Heart right ventricle (tissue), 16 donors: Measurements from ENCODE around the gene ZNF618. TPM values are rescaled to one million over a fixed set of nuclear protein-coding genes. Genes with fewer than 3 reads are reported as not detected.

Experiments
- ATAC-seq, 8 donors: fragments of 200-7000 bp; cut with Tn5 transposase; one replicate each; pipeline ENCODE4 v1.9.1; 2020; ENCODE audit warnings: mild to moderate bottlenecking in 8 of 8, moderate library complexity in 8 of 8, moderate number of reproducible peaks in 1 of 8
- DNase-seq, 2 donors: peaks; one replicate each; pipeline ENCODE4 v3.0.0-alpha.2; 2020
- H3K27ac ChIP-seq, 10 donors: fragments of 200-600 bp; sonication (generic) in 2 of 10; one replicate each; pipeline versions ENCODE4 v1.5.0 to v1.8.0; 2020 to 2022; ENCODE audit warnings: mild to moderate bottlenecking in 3 of 10
- H3K27me3 ChIP-seq, 7 donors: fragments of 200-600 bp; one replicate each; pipeline ENCODE4 v1.8.0; 2021 to 2022; ENCODE audit warnings: mild to moderate bottlenecking in 2 of 7
- H3K36me3 ChIP-seq, 9 donors: fragments of 200-600 bp; sonication (generic) in 1 of 9; one replicate each; pipeline versions ENCODE4 v1.5.0 to v1.8.0; 2020 to 2022; ENCODE audit warnings: mild to moderate bottlenecking in 2 of 9
- H3K4me1 ChIP-seq, 9 donors: fragments of 200-600 bp; sonication (generic) in 1 of 9; one replicate each; pipeline versions ENCODE4 v1.5.0 to v1.8.0; 2020 to 2022; ENCODE audit warnings: mild to moderate bottlenecking in 4 of 9
- H3K4me3 ChIP-seq, 10 donors: fragments of 200-600 bp; sonication (generic) in 2 of 10; one replicate each; pipeline versions ENCODE4 v1.5.0 to v1.8.0; 2020 to 2022; ENCODE audit warnings: mild to moderate bottlenecking in 7 of 10, moderate library complexity in 2 of 10
- H3K9me3 ChIP-seq, 11 donors: fragments of 200-600 bp in 10 of 11; sonication (generic) in 2 of 11; one replicate each; pipeline versions ENCODE4 v1.5.0 to v1.8.0; 2013 to 2022; ENCODE audit warnings: mild to moderate bottlenecking in 2 of 11, control low read depth in 1 of 11, moderate library complexity in 1 of 11
- WGBS, 2 donors: extraction: QIAGEN DNeasy Blood & Tissue Kit; methylation state at CpG; one replicate each; pipeline ENCODE4 v1.1.7; 2013; ENCODE audit warnings: inconsistent platforms in 1 of 2; 5-methylcytosine and 5-hydroxymethylcytosine counted together
- intact Hi-C, 10 donors: fragments of 100-400 bp; cut with DNase I; formaldehyde crosslinking; loops; one replicate each; pipeline versions ENCODE4 v1.11.1 to v1.14.2; 2022
- polyA plus RNA-seq, 2 donors: library from polyadenylated mRNA; stranded (reverse); fragments of 200-250 nt; gene quantifications; one replicate each; pipeline ENCODE4 v1.2.3, GENCODE V29; 2013
- total RNA-seq, 10 donors: library from RNA; stranded (reverse); fragmentation: NEBNext Ultra II Directional in 3 of 10; extraction: Animal tissue kit (Norgen Biotek cat#: 25700) in 3 of 10; gene quantifications; one replicate each; pipeline versions ENCODE4 v1.2.1 to v1.2.4, GENCODE V29; 2021 to 2023
- TF ChIP-seq, protein P1 (sequence below), 9 donors: fragments of 200-600 bp; sonication (generic) in 2 of 9; IDR thresholded peaks; one replicate each; pipeline versions ENCODE4 v1.5.0 to v1.8.0; 2021 to 2022; ENCODE audit warnings: antibody characterized with exemption in 9 of 9, mild to moderate bottlenecking in 5 of 9, moderate library complexity in 1 of 9
- donor health status: Arrhythmogenic right ventricular cardiomyopathy.
- donor health status: ischemic (EF 13 %, LVEDD 7.1; RV severe dilation, severe dysfunction).
- donor health status: healthy with polysubstance abuse.
- donor health status: DM: no; HTN: yes; CAD: no.
- donor health status: DM: no; HTN: no; CAD: no.
- donor health status: ischemic (EF 25% LVEDD 6.9; RV normal size, moderate dysfunction).
- donor health status: ischemic (EF 25% LVEDD 5.7; RV mildly dilated, moderate dysfunction).
- donor health status: healthy.
- donor health status: DM: yes; HTN: yes; CAD: no.
- donor health status: Ischemic cardiomyopathy.
- donor health status: ischemic (EF 35%, LVEDD 5.7; RV mildly dilated, moderate dysfunction).
- donor health status: nonischemic (EF 11% LVEDD 7.7; RV severe dilation, severe dysfunction).
- donor health status: DM: yes; HTN: yes; CAD: no.
- donor health status: PGD.
- donor health status: ischemic (EF 29% LVEDD 5.4; RV normal size, mild dysfunction).
- donor health status: nonischemic (EF 23%, LVEDD 6.1; RV moderate dilation, normal function).

ZNF618 gene
- total and polyA plus RNA-seq, 12 donors: 0.59 to 2.5 (median 1.6) TPM

DNA sequence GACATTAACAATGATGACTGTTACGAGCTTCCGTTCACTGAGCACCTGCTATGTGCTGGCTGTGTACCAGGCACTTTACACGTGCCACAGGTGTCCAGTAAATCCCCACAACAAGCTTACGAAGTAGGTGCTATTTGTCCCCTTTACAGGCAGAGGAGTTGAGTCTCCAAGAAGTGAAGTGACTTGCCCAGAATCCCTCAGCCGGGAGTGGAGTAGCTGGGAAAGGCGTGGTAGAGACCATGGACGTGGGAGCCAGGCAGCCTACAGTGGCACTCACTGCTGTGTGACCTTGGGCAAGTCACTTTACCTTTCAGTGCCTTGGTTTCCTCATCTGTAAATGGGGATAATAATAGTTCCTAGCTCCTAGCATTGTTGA lies 202.7 kb downstream of the ZNF618 start:
- WGBS, 2 donors: 84 to 85% methylated on average over 7 of the region's 7 CpGs
- ATAC-seq (no peak), DNase-seq (no peak)
- TF ChIP-seq, protein P1, sequence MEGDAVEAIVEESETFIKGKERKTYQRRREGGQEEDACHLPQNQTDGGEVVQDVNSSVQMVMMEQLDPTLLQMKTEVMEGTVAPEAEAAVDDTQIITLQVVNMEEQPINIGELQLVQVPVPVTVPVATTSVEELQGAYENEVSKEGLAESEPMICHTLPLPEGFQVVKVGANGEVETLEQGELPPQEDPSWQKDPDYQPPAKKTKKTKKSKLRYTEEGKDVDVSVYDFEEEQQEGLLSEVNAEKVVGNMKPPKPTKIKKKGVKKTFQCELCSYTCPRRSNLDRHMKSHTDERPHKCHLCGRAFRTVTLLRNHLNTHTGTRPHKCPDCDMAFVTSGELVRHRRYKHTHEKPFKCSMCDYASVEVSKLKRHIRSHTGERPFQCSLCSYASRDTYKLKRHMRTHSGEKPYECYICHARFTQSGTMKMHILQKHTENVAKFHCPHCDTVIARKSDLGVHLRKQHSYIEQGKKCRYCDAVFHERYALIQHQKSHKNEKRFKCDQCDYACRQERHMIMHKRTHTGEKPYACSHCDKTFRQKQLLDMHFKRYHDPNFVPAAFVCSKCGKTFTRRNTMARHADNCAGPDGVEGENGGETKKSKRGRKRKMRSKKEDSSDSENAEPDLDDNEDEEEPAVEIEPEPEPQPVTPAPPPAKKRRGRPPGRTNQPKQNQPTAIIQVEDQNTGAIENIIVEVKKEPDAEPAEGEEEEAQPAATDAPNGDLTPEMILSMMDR (IDR thresholded peaks at IDR 0.05): no peak
- intact Hi-C loops: no loop called here
- Histone ChIP-seq H3K4me3 (no peak overlapping the region), H3K36me3 (no peaks in the 10 kb centered on the region), H3K4me1 (peaks cover 0 to 5% (median 0%) of the 10 kb centered on the region in 9 donors), H3K27ac (no peak overlapping the region), H3K27me3 (peaks cover 0 to 44% (median 17%) of the 10 kb centered on the region in 7 donors), H3K9me3 (no peaks in the 10 kb centered on the region)

DNA sequence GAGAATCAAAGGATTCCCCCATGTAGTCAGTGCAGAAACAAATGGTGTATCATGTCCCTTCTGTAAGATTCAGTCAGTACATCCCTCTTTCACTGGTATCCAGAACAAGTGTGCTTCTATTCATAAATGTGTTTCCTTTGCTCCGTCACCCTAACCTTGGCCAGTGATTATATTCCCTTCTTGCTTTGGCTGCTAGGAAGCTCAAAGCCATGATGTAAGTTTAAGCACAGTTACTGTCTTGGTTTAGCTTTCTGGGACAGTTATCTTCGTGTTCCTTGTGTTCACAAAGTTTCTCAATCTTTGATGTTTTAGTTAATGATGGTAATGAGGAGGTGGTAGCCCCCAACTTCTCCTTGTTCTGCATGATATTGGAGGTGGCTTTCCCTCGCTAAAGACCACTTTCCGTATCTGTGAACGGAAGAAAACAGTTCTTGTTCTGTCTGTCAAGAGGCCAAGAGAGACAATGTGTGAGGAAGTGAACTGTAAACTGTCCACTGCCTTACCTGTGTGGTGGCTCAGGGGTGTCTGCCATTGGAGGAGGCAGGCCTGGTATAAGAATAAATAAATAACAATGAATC lies 204.2 kb downstream of the ZNF618 start:
- 86% methylated on average over 5 of the region's 5 CpGs for WGBS, 2 donors
- no peaks in the 10 kb centered on the region for H3K36me3 ChIP-seq
- intact Hi-C loops: loop anchor here in 6 of 10 donors (2.0 to 5.0 kb wide), 2 partner anchors 212 to 213 kb away; no protein-coding TSS in a partner anchor
- no peak for ATAC-seq
- H3K9me3 ChIP-seq: no peaks in the 10 kb centered on the region
- H3K27ac ChIP-seq: no peak overlapping the region
- DNase-seq: no peak
- peaks cover 0 to 5% (median 0%) of the 10 kb centered on the region in 9 donors for H3K4me1 ChIP-seq
- TF ChIP-seq, protein P1 (IDR thresholded peaks at IDR 0.05): no peak
- H3K27me3 ChIP-seq: peaks cover 0 to 42% (median 17%) of the 10 kb centered on the region in 7 donors
- no peak overlapping the region for H3K4me3 ChIP-seq

DNA sequence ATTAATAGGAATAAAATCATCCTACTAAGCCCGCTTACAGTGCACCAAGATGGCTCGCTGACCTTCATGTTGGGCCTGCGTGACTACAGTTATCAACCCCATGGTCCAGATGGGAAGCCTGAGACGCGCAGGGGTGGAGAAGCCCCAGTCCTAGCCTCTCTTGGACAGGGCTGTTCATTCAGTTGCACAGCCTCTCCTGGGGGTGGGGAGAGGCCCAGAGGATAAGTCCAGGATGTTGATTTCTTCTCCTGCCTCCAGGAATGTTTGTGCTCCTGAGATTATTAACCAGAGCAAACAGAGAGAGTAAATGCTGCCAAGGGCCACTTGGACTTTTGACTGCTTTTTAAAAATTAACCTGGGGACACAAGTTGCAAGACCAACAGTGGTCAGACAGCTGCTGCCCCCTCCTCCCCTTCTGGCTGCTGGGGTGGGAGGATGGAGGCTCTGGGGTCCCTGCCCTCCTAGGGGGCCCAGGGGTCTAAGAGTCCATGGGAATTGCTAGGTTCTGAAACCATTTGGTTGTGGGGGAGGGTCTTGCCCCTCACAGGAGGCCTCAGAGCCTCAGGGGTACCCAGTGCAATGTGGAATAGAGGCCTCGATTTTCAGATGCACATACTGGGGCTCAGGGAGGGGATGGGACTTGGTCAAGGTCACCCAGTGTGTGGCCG lies 204.8 kb downstream of the ZNF618 start:
- Histone ChIP-seq H3K4me1 (peaks cover 0 to 5% (median 0%) of the 10 kb centered on the region in 9 donors), H3K27me3 (peaks cover 0 to 36% (median 17%) of the 10 kb centered on the region in 7 donors), H3K36me3 (no peaks in the 10 kb centered on the region), H3K9me3 (no peaks in the 10 kb centered on the region), H3K27ac (no peak overlapping the region), H3K4me3 (no peak overlapping the region)
- DNase-seq (no peak), ATAC-seq (no peak)
- intact Hi-C loops: loop anchor here in 6 of 10 donors (2.0 to 5.0 kb wide), 2 partner anchors 211 to 212 kb away; no protein-coding TSS in a partner anchor
- TF ChIP-seq, protein P1 (IDR thresholded peaks at IDR 0.05): no peak
- 93 to 95% methylated on average over 7 of the region's 7 CpGs for WGBS, 2 donors

DNA sequence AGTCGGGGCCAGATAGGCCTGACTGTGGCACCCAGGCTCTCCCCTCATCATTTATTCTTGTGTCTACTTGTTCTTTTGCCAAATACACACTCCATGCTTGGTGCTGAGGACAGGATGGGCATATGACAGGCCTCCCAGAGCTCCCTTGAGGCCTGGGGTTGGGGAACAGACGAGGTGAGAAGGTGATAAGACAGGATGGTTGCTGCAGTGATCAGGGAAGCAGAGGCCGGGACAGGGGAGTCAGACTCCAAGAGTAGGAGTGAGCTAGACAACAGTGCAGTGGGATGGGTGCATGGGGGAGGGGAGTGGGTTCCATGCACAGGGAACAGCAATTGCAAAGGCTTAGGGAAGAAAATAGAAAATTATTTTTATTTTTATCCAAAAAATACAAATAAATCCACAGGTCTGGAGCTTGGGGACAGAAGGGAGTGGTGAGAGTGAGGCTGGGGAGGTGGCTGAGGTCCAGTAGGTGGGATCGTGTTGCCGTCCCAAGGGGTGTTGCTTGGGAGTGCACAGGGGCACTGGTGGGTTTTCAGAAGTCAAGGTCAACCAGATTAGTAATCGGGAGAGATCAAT lies 205.4 kb downstream of the ZNF618 start:
- Histone ChIP-seq H3K27me3 (peaks cover 0 to 32% (median 15%) of the 10 kb centered on the region in 7 donors), H3K4me3 (no peak overlapping the region), H3K27ac (no peak overlapping the region), H3K36me3 (no peaks in the 10 kb centered on the region), H3K4me1 (peaks cover 0 to 5% (median 0%) of the 10 kb centered on the region in 9 donors), H3K9me3 (no peaks in the 10 kb centered on the region)
- DNase-seq (no peak), ATAC-seq (no peak)
- WGBS, 2 donors: 84 to 85% methylated on average over 6 of the region's 6 CpGs
- TF ChIP-seq, protein P1 (IDR thresholded peaks at IDR 0.05): no peak
- intact Hi-C loops: loop anchor here in 9 of 10 donors (1.0 to 5.0 kb wide), 4 partner anchors 209 to 211 kb away; no protein-coding TSS in a partner anchor
